ENCODE data around the gene MTCL3.
"Not testable (repeated sequence)": the region's sequence is repeated elsewhere in the genome, so short reads cannot be mapped to it uniquely, and the experiment has no call there.

The MTCL3 gene

GRCh38 chr6:127436578-127437110 is 82.5 kb downstream of the MTCL3 start:
- in situ Hi-C loops (cut with MboI; ENCODE audit: low sequenced_read_pairs): no loop called here

DNA sequence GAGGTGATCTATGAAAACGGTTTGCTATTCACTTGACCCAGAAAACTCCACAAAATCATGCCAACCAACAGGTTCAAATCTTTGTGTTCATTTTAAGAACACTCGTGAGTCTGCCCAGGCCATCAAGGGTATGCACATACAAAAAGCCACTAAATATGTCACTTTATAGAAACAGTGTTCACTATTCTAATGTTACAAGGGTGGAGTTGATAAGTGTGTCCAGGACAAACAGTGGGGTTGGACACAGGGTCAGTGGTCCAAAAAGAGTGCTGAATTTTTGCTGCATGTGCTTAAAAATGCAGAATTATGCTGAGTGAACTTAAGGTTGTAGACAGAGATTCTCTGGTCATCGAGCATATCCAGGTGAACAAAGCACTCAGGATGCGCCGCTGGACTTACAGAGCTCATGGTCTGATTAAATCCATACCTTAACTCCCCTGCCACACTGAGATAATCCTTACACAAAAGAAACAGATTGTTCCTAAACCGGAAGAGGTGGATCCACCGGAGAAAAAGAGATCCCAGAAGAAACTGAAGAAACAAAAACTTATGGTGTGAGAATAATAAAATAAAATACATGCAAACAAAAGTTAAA is 83.4 kb downstream of the MTCL3 start:
- in situ Hi-C loops (cut with MboI; ENCODE audit: low sequenced_read_pairs): no loop called here

DNA sequence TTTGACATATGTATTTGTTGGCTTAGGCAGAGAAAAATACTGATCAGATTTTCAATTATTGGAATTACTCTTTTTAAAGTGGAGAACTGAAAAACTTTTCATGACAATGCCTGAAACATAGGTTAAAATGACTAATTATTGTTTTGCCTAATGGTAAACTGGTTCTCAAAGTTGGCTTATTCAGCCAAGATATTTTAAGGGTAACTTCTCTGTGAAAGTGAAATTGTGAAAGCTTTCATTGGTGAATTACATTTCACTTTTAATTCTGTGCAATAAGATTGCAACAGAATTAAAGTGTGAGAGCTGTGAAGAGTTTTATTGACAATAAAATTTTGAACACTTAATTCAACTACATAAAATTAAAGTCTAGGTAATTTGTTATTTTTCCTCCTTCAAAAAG is 84.5 kb downstream of the MTCL3 start:
- in situ Hi-C loops (cut with MboI; ENCODE audit: low sequenced_read_pairs): no loop called here

DNA sequence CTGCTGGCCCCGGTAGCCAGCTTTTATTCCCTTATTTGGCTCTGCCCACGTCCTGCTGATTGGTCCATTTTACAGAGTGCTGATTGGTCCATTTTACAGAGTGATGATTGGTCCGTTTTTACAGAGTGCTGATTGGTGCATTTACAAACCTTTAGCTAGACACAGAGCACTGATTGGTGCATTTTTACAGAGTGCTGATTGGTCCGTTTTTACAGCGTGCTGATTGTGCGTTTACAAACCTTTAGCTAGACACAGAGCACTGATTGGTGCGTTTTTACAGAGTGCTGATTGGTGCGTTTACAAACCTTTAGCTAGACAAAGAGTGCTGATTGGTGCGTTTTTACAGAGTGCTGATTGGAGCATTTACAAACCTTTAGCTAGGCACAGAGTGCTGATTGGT is 90.6 kb downstream of the MTCL3 start:
- in situ Hi-C loops (cut with MboI; ENCODE audit: low sequenced_read_pairs): not testable (repeated sequence)

DNA sequence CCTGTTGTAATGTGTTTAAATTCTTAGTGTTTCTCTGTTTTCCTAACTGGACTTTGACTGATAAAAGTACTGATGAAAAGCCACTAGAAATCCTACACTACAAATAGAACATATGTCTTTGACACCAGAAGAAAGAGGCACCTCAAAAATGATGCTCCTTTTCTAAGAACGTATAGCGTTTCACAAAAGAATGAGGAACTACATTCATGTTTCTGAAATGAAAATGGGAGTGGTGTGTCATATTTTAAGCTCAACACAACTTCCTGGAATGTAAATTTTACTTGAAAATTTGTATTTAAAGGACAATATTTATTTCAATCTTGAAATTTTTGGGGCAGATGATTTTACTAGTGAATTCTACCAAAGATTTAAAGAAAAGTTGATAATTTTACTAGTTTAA is 95.2 kb downstream of the MTCL3 start:
- in situ Hi-C loops (cut with MboI; ENCODE audit: low sequenced_read_pairs): no loop called here
